Muscle layer of colon (tissue), 2 donors: ENCODE results near the gene PRICKLE2.
A peak's percentile ranks its signal among the peaks of the same experiment; 100 is the strongest.

Experiments
- H3K27ac ChIP-seq: one replicate; pipeline ENCODE4 v1.7.0; 2013; ENCODE audit warnings: low read depth, mild to moderate bottlenecking, low read length, moderate library complexity
- H3K27me3 ChIP-seq, 2 donors: one replicate each; pipeline ENCODE4 v1.7.0; 2013; ENCODE audit warnings: low read length in 2 of 2, mild to moderate bottlenecking in 2 of 2; ENCODE audit not compliant: insufficient read depth in 2 of 2, control insufficient read depth in 1 of 2
- H3K36me3 ChIP-seq: one replicate; pipeline ENCODE4 v1.7.0; 2013; ENCODE audit warnings: mild to moderate bottlenecking, low read length; ENCODE audit not compliant: insufficient read depth
- H3K4me1 ChIP-seq: one replicate; pipeline ENCODE4 v1.7.0; 2013; ENCODE audit warnings: mild to moderate bottlenecking, low read length; ENCODE audit not compliant: insufficient read depth
- H3K4me3 ChIP-seq, 2 donors: one replicate each; pipeline ENCODE4 v1.7.0; 2013; ENCODE audit warnings: low read length in 2 of 2, low read depth in 1 of 2, mild to moderate bottlenecking in 1 of 2, moderate library complexity in 1 of 2
- H3K9ac ChIP-seq: one replicate; pipeline ENCODE4 v1.7.0; 2013; ENCODE audit warnings: low read length
- H3K9me3 ChIP-seq: one replicate; pipeline ENCODE4 v1.7.0; 2013; ENCODE audit warnings: mild to moderate bottlenecking, low read length
- donor health status: abdominal sarcoma.
- donor health status: Adenocarcinoma of cecum.

The PRICKLE2 gene

GRCh38 chr3:64199932-64200331, 25.3 kb downstream of the PRICKLE2 start:
- Histone ChIP-seq H3K9ac (no peak overlapping the region), H3K9me3 (no peaks in the 10 kb centered on the region), H3K4me1 (peaks cover 36% of the 10 kb centered on the region), H3K27me3 (no peaks in the 10 kb centered on the region), H3K27ac (no peak overlapping the region), H3K4me3 (no peak overlapping the region), H3K36me3 (peaks cover 7% of the 10 kb centered on the region)

GRCh38 chr3:64196236-64196929, 28.9 kb downstream of the PRICKLE2 start:
- H3K4me3 ChIP-seq, result no peak overlapping the region
- peaks cover 11% of the 10 kb centered on the region for H3K36me3 ChIP-seq
- H3K9me3 ChIP-seq, result no peaks in the 10 kb centered on the region
- peaks cover 31% of the 10 kb centered on the region for H3K4me1 ChIP-seq
- H3K27me3 ChIP-seq, result no peaks in the 10 kb centered on the region
- no peak overlapping the region for H3K9ac ChIP-seq
- no peak overlapping the region for H3K27ac ChIP-seq

GRCh38 chr3:64195789-64196188, 29.5 kb downstream of the PRICKLE2 start:
- Histone ChIP-seq H3K4me1 (peaks cover 35% of the 10 kb centered on the region), H3K27ac (no peak overlapping the region), H3K9me3 (no peaks in the 10 kb centered on the region), H3K9ac (no peak overlapping the region), H3K36me3 (peaks cover 11% of the 10 kb centered on the region), H3K4me3 (no peak overlapping the region), H3K27me3 (no peaks in the 10 kb centered on the region)

GRCh38 chr3:64191822-64192221, 33.4 kb downstream of the PRICKLE2 start:
- Histone ChIP-seq H3K27ac (no peak overlapping the region), H3K27me3 (no peaks in the 10 kb centered on the region), H3K9me3 (no peaks in the 10 kb centered on the region), H3K36me3 (peaks cover 3% of the 10 kb centered on the region), H3K4me1 (peaks cover 59% of the 10 kb centered on the region), H3K9ac (no peak overlapping the region), H3K4me3 (no peak overlapping the region)

- peak overlapping the region; percentile 37 for H3K27ac ChIP-seq
Measured at GRCh38 chr3:64190517-64191515, 34.5 kb downstream of the PRICKLE2 start.

GRCh38 chr3:64188810-64189560, 36.3 kb downstream of the PRICKLE2 start:
- no peaks in the 10 kb centered on the region for H3K9me3 ChIP-seq
- H3K36me3 ChIP-seq, result peaks cover under 1% of the 10 kb centered on the region
- H3K9ac ChIP-seq, result no peak overlapping the region
- peak overlapping the region; percentile 71 for H3K27ac ChIP-seq
- H3K4me1 ChIP-seq, result peaks cover 72% of the 10 kb centered on the region
- H3K4me3 ChIP-seq, result no peak overlapping the region
- H3K27me3 ChIP-seq, result no peaks in the 10 kb centered on the region

More at GRCh38 chr3:64190517-64191515, 34.5 kb downstream of the PRICKLE2 start:
- H3K9me3 ChIP-seq, result no peaks in the 10 kb centered on the region
- peaks cover 3% of the 10 kb centered on the region for H3K36me3 ChIP-seq
- H3K4me3 ChIP-seq, result no peak overlapping the region
- H3K9ac ChIP-seq, result no peak overlapping the region
- H3K27me3 ChIP-seq, result no peaks in the 10 kb centered on the region
- H3K4me1 ChIP-seq, result peaks cover 64% of the 10 kb centered on the region

GRCh38 chr3:64187065-64187959, 38.0 kb downstream of the PRICKLE2 start:
- Histone ChIP-seq H3K9me3 (no peaks in the 10 kb centered on the region), H3K4me1 (peaks cover 78% of the 10 kb centered on the region), H3K4me3 (peak overlapping the region in 1 of 2 donors; percentile 12), H3K27me3 (no peaks in the 10 kb centered on the region), H3K27ac (peak overlapping the region; percentile 29), H3K9ac (no peak overlapping the region), H3K36me3 (no peaks in the 10 kb centered on the region)

- Histone ChIP-seq H3K36me3 (peaks cover 3% of the 10 kb centered on the region), H3K9ac (no peak overlapping the region), H3K9me3 (no peaks in the 10 kb centered on the region), H3K27me3 (no peaks in the 10 kb centered on the region), H3K27ac (peak overlapping the region; percentile 29), H3K4me3 (peak overlapping the region in 1 of 2 donors; percentile 12), H3K4me1 (peaks cover 73% of the 10 kb centered on the region)
Measured at GRCh38 chr3:64186667-64187064, 38.6 kb downstream of the PRICKLE2 start.

GRCh38 chr3:64185436-64185835, 39.8 kb downstream of the PRICKLE2 start:
- no peaks in the 10 kb centered on the region for H3K9me3 ChIP-seq
- H3K27me3 ChIP-seq, result no peaks in the 10 kb centered on the region
- H3K36me3 ChIP-seq, result peaks cover 3% of the 10 kb centered on the region
- no peak overlapping the region for H3K27ac ChIP-seq
- H3K4me1 ChIP-seq, result peaks cover 65% of the 10 kb centered on the region
- no peak overlapping the region for H3K4me3 ChIP-seq
- H3K9ac ChIP-seq, result no peak overlapping the region

- Histone ChIP-seq H3K9me3 (no peaks in the 10 kb centered on the region), H3K27ac (peak overlapping the region; percentile 48), H3K4me3 (no peak overlapping the region), H3K36me3 (peaks cover 3% of the 10 kb centered on the region), H3K27me3 (no peaks in the 10 kb centered on the region), H3K9ac (no peak overlapping the region), H3K4me1 (peaks cover 57% of the 10 kb centered on the region)
Measured at GRCh38 chr3:64184621-64185020, 40.6 kb downstream of the PRICKLE2 start.
